ENCODE measurements around the gene RABGAP1L.
"Not testable (repeated sequence)": the region's sequence is repeated elsewhere in the genome, so short reads cannot be mapped to it uniquely, and the experiment has no call there.

Gene RABGAP1L

GRCh38 chr1:174466607-174467006, 307.3 kb downstream of the RABGAP1L start:
- DNase-seq, result no peak

GRCh38 chr1:174469052-174469451, 309.7 kb downstream of the RABGAP1L start:
- no peak for DNase-seq

GRCh38 chr1:174469687-174470086, 310.4 kb downstream of the RABGAP1L start:
- DNase-seq, result no peak

DNA sequence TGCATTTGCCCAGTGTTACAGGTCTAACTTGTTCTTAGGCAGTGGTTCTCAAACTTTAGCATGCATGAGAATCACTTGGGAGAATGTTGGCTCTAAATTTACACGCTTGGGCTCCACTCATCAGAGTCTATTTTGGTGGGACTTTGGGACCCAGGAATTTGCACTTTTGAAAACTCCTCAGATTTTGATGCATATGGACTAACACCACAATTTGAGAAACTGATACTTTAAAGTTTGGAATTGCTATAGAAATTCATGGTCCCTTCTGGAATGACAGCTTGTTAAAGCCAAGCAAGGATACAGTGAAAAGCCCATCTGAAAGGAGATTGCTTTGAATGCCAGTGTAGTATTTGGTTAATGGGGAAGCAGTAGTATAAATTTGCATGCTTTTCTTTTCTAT, 320.0 kb downstream of the RABGAP1L start:
- DNase-seq, result no peak

GRCh38 chr1:174480324-174480723, 321.0 kb downstream of the RABGAP1L start:
- no peak for DNase-seq

DNA sequence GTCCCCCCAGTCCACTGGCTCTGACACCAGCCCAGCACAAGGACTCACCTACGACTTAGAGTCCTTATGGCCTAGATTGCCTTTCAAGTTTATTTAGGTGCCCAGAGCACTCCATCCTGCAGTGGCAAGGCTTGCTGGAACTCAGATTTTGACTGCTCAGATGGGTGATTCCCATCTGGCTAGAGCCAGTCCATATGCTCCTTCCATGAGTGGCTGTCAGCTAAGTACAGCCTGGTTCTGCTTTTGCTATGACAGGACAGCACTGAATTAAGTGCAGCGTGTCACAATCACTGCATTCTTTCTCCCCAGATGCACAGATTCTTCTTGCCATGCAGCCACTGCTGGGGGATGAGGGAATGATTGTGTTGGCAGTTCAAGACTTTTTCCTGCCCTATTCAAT, 332.3 kb downstream of the RABGAP1L start:
- DNase-seq, result no peak

GRCh38 chr1:174497478-174497877, 338.2 kb downstream of the RABGAP1L start:
- no peak for DNase-seq

DNA sequence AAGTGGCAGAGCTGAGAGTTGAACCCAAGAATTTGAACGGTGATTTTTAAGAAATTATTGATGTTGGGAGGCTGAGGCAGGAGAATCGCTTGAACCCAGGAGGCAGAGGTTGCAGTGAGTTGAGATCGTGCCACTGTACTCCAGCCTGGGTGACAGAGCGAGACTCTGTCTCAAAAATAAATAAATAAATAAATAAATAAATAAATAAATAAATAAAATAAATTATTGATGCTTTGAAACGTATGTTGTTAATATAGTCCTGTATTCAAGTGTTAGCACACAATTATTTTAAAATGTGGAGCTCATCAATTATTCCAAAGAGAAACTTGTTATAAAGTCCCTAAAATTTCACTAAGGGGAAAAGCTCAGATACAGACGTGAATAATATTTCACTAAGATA, 357.4 kb downstream of the RABGAP1L start:
- DNase-seq, result not testable (repeated sequence)

DNA sequence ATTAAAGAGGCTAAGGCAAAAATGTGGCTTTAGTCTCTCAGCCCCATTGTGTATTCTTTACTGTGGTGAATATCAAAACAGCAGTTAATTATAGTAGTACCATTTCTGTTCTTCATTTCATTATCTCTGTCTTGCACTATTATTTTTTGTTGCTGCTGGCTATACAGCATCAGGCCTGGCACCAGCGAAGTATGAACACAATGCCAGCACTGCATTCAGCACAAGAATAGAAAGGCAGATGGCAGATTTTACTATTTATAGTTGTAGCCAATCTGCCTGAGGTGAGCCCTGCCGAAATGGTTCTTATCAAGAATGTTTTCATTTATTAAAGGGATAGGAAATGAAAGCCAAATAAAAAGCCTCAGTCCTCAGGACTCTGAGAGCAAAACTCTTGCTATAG, 360.5 kb downstream of the RABGAP1L start:
- no peak for DNase-seq

- no peak for DNase-seq
Observed at GRCh38 chr1:174531751-174532150, 372.4 kb downstream of the RABGAP1L start.

- no peak for DNase-seq
Observed at GRCh38 chr1:174534789-174535188, 375.5 kb downstream of the RABGAP1L start.

DNA sequence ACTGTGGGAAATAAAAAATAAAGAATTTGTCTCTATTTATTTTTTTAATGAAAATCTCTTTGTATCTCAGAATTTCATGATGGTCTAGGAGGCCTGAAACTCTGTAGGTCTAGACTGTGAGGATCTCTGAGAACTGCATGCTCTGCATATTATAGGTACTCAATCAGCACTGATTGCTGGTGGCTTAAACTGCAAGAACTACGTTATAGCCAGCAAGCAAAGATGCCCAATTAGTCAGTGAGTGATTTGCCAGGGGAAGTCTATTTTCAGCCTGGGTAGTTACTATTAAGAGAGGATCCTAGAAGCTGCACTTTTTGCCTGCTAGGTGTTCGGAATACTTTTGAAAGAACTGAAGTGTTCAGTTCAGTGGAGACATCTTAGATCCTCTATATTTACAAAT, 375.9 kb downstream of the RABGAP1L start:
- no peak for DNase-seq

DNA sequence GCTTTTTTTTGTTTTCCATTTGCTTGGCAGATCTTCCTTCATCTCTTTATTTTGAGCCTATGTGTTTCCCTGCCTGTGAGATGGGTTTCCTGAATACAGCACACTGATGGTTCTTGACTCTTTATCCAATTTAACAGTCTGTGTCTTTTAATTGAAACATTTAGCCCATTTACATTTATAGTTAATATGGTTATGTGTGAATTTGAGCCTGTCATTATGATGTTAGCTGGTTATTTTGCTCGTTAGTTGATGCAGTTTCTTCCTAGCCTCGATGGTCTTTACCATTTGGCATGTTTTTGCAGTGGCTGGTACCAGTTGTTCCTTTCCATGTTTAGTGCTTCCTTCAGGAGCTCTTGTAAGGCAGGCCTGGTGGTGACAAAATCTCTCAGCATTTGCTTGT, 384.1 kb downstream of the RABGAP1L start:
- not testable (repeated sequence) for DNase-seq

- no peak for DNase-seq
Observed at GRCh38 chr1:174550296-174550695, 391.0 kb downstream of the RABGAP1L start.

GRCh38 chr1:174556392-174556791, 397.1 kb downstream of the RABGAP1L start:
- no peak for DNase-seq

DNA sequence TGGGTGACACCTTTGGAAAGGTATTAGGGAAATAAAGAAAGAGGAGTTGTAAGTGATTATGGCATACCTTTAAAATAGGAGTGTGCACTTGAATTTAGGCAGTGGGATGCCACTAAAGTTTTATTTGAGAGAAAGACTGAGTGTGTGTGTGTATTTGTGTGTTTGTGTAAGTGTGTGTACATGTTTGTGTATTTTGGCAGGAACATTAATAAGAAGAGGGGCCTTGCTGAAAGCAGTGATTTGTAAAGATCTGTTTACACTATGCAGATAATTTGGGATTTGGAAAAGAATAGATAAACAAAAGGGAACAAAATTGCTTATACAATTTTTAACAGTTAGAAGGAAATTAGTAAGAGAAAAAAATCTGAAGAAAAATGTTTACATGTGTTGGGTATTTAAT, 409.2 kb downstream of the RABGAP1L start:
- no peak for DNase-seq

DNA sequence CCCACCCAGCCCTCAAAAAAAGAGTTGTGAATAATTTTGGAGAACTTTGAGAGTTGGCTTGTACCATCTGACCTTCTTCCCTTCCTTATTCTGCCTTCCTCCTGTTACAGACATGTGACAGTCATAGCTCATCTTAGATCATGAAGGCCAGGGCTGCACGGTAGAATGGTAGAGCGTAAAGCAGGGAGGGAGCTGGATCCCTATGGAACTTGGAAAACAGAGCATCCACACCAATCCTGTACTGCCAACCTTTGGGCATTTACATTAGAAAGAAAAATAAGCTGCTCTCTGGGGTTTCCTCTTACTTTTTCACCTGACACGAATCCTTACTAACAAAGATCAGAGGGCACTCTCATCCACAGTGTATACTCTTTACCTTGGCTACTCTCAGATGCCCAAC, 409.9 kb downstream of the RABGAP1L start:
- DNase-seq, result no peak

- DNase-seq, result no peak
Observed at GRCh38 chr1:174572771-174573170, 413.5 kb downstream of the RABGAP1L start.

DNA sequence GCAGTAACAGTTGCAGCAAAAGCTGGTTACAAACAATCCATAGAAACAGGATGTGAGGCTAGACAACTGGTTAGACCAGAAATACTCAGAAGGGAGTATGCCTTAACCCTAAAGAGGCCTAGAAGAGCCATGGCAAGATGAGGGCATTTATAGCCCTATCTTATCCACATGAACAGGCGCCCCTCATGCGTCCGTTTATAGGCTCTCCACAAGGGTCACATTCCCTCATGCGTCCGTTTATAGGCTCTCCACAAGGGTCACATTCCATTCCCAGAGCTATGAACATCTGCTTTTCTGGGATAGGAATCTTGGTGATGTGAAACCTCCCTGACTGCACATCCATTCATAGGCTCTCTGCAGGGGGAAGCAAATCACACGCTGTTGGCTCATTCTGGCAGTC, 416.8 kb downstream of the RABGAP1L start:
- DNase-seq, result not testable (repeated sequence)

DNA sequence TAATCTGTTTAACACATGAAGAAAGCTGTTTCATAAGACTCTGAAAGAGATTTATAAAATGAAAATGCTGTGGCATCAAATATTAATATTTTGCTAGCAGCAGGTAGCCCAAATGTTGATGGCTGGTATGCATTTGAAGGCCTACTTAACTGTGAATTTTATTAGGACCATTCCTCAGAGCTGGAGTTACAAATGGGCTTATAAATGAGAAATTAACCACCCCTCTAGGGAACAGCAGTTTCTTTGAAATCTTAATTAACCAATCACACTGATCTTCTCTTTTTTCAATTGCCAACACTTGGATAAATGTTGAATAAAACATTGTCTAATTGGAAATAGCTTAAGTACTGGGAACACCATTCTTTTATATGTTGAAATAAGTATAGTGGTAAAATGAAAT, 418.4 kb downstream of the RABGAP1L start:
- DNase-seq, result no peak

DNA sequence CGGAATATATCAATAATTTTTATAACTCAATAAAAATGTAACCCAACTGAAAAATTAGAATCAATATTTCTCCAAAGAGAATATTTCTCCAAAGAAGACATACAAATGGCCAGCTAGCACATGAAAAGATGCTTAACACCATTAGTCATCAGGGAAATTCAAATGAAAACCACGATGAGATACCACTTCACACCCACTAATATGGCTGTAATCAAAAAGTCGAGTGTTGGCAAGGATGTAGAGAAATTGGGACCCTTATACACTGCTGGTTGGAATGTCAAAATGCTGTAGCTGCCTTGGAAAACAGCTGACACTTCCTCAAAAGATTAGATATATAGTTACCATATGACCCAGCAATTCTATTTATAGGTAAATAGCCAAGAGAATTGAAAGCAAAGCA, 421.5 kb downstream of the RABGAP1L start:
- DNase-seq, result no peak

DNA sequence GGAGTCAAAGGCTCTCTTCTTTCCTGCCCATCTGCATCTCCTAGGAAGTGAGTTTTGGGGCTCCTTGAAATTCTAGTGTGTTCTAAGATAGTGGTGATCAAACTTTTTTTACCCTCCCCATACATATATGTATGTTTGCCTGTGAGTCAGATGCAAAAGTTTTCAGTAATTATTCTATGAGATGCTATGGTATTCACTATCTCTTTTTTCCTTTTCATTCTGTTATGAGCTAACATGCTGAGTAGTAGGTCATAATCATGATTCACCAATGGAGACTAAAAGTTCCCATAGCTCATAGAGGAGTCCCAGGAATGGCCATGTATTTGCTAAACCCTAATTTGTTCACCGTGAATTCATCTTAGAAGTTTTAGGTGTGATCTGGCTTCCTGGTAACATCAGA, 424.0 kb downstream of the RABGAP1L start:
- DNase-seq, result no peak

DNA sequence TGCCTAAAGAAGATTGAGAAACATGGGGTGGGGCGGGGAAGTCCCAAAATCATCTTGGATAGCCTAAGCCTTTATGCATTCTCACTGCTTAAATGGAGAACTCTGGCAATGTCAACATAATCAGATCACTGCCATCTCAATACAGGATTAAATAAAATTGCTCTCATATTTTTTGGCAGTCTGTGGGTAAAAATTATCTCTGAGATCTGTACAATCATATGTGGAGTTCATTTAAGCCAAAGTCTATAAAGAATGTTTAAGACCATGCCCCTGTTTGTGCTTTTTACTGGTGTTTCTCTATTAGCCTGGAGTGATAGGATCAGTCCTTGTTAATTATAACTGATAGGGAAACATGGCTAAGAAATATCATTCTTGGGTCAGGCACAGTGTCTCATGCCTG, 424.8 kb downstream of the RABGAP1L start:
- no peak for DNase-seq

DNA sequence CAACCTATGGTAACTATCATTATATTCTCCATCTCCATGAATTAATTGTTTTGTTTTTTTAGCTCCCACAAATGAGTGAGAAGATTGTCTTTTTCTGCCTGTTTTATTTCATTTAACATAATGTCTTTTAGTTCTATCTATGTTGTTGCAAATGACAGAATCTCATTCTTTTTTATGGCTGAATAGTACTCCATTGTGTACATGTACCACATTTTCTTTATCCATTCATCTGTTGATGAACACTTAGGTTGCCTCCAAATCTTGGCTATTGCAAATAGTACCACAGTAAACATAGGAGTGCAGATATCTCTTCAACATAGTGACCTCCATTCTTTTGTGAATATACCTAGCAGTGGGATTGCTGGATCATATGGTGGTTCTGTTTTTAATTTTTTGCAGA, 429.3 kb downstream of the RABGAP1L start:
- not testable (repeated sequence) for DNase-seq

- no peak for DNase-seq
Observed at GRCh38 chr1:174605198-174605597, 445.9 kb downstream of the RABGAP1L start.

- DNase-seq, result no peak
Observed at GRCh38 chr1:174606471-174606870, 447.2 kb downstream of the RABGAP1L start.
